Astrocyte (in vitro differentiated cells and primary cell): ENCODE measurements around the gene CAMK2B.

ENCODE experiments used
- CTCF ChIP-seq: IDR thresholded peaks from 2 replicates; pipeline ENCODE4 v1.5.1; 2011; ENCODE audit warnings: low read depth, mild to moderate bottlenecking, inconsistent platforms, low read length, moderate library complexity; ENCODE audit not compliant: insufficient read depth
- EZH2 ChIP-seq: IDR thresholded peaks from 2 replicates; pipeline ENCODE4 v1.6.1; 2012; ENCODE audit warnings: mild to moderate bottlenecking, low read length, inconsistent platforms; ENCODE audit not compliant: insufficient read depth

- no peak for TF ChIP-seq CTCF
- TF ChIP-seq EZH2, result no peak
Measured at GRCh38 chr7:44286618-44287487, 38.5 kb downstream of the CAMK2B start.
